ENCODE results near the gene ADPRHL1.

Gene ADPRHL1

GRCh38 chr13:113452942-113453901 lies at the start of gene ADPRHL1:
Gene ADPRHL1 (minus strand): TSS chr13:113453488. CDS start chr13:113453437, 51 bp downstream.
- DNase-seq: no peak

GRCh38 chr13:113502686-113503085 lies 49.4 kb upstream of the ADPRHL1 start:
- no peak for DNase-seq

- no peak for DNase-seq
These were observed 47.4 kb upstream of the ADPRHL1 start for GRCh38 chr13:113500530-113501265.

DNA sequence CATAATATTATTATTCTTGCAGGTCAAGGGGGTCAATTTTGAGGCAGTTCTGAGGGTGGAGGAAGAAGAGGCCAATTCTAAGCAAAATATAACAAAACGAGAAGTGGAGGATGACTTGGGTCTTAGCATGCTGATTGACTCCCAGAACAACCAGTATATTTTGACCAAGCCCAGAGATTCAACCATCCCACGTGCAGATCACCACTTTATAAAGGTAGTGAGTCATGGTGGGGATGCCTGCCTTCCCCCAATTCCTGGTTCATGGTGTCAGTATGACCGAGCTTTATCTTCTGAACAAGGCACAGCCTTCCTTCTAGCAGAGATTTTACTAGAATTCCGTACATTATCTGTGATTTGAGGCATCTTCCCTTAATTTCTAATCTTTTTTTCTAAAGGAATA lies 46.6 kb upstream of the ADPRHL1 start:
- DNase-seq: no peak

GRCh38 chr13:113498905-113499304 lies 45.6 kb upstream of the ADPRHL1 start:
- DNase-seq: no peak

- DNase-seq: no peak
These were observed 43.9 kb upstream of the ADPRHL1 start for GRCh38 chr13:113497217-113497616.

DNA sequence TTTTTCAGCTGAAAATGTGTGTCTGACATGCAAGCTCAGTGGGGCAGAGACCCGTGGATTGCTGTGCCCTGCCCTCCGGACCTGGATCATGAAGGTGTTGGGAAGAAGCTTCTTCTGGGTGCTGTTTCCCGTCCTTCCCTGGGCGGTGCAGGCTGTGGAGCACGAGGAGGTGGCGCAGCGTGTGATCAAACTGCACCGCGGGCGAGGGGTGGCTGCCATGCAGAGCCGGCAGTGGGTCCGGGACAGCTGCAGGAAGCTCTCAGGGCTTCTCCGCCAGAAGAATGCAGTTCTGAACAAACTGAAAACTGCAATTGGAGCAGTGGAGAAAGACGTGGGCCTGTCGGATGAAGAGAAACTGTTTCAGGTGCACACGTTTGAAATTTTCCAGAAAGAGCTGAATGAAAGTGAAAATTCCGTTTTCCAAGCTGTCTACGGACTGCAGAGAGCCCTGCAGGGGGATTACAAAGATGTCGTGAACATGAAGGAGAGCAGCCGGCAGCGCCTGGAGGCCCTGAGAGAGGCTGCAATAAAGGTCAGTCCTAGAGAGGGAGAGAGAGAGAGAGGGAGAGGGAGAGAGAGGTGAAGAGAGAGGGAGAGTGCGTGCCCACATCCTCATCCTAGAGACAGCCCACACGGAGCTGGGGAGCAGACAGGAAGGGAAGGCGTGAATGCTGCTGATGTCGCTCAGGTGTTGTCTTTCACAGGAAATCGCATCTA lies 42.4 kb upstream of the ADPRHL1 start:
- no peak for DNase-seq

DNA sequence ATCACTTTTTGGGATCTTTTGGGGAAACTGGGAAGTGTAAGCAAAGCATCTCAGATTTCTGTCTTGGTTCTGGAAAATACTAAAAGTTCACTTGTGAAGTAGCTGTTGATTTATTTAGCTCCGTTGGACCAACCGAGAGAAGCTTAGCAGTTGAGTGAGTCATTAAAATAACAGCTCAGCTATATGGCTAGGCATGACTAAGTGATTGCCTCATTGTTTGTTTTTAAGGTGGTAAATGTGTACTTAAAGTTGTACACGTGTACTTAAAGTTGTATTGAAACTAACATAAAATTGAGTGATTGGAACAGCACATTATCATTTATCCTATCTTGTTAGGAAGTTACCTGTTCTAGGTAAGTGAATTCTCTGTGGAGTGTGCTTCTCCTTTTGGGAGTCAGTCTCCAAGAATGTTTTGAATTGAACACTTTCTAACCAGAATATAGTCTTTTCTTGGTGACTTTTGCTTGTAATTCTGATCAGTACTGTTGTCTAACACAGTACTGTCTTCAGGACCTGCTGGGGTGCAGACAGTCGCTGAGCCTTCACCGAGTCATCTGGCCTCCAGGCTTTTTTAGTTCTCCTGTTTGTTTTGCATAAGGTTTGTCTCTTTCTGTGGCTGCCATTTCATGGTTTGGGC lies 40.1 kb upstream of the ADPRHL1 start:
- DNase-seq: no peak

DNA sequence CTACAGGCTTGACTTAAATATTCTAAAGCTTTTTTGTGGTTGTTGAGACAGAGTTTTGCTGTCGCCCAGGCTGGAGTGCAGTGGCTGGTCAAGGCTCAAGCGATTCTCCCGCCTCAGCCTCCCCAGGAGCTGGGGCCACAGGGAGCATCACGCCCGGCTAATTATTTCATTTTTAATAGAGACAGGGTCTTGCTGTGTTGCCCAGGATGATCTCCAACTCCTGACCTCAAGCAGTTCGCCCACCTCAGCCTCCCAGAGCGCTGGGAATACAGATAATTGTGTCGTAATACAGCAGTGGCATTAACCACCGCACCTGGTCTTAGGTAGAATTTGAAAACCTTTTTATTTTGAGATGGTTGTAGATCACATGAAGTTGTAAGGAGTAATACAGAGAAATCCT lies 38.7 kb upstream of the ADPRHL1 start:
- no peak for DNase-seq

GRCh38 chr13:113491418-113491883 lies 38.2 kb upstream of the ADPRHL1 start:
- no peak for DNase-seq

DNA sequence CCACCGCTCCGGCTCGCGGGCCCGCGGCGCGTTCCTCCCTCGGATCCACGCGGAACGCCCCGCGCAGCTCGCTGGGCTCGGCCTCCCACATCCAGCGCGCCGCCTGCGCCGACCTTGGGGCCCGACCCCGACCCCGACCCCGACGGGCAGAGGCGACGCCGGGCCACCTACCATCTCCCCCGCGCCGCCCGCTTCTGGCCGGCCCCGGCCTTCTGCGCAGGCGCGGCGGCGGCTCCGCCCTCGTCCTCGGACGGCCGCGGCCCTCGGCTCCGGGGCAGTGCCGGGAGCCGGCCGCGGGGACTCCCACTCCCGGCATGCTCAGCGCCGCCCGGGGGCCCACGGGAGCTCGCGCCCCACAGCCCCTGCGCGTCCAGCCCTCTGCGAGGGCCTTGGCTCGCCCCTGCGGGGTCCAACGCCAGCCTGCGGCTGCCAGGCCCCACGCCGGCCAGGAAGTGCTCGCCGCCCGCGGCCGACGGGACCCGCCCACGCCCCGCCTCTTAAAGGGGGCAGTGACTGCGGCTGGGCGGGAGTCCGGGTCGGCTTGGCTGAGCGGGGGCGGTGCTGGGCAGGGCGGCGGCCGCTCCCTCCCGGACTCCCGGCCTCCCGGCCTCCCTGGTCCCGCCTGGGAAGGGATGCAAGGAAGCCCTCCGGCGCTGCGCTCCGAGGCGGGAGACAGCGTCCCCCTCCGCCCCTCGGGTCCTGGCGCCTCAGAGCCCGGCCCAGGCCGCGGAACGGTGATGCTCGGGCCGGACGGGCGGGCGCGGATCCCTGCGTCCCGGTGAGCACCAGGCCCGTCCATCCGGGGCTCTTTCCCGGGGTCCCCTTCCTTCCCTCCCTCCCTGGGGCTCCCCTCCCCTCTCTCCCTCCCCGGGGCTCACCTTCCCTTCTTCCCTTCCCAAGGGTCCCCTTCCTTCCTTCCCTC lies 37.5 kb upstream of the ADPRHL1 start, which contains the start of gene DCUN1D2:
TSS of gene DCUN1D2 (minus strand) at position 216 of the 922 bp plus-strand sequence. CDS start at position 174, 42 bp downstream.
- peak; percentile 61 for DNase-seq

GRCh38 chr13:113489549-113490495 lies 36.5 kb upstream of the ADPRHL1 start:
- no peak for DNase-seq

GRCh38 chr13:113489171-113489548 lies 35.9 kb upstream of the ADPRHL1 start:
- DNase-seq: no peak

DNA sequence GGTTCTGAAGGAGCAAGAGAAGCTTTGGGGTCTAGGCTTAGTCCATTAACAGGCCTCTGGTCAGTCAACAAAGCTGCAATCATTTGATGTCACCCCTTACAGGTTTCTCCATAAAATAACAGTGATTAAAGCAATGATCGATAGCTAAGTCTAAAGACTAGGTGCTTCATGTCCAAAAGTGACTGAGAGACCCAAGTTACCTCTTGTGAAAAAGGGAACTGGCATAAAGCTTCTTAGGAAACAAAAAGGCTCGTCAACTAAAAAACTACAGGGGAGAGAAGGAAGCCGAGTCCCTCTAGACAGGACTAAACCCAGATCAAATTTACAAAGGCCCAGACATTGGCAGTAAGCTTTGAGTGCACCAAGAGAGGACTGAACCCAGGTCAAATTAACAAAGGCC lies 35.0 kb upstream of the ADPRHL1 start:
- no peak for DNase-seq

GRCh38 chr13:113486698-113487097 lies 33.4 kb upstream of the ADPRHL1 start:
- no peak for DNase-seq

DNA sequence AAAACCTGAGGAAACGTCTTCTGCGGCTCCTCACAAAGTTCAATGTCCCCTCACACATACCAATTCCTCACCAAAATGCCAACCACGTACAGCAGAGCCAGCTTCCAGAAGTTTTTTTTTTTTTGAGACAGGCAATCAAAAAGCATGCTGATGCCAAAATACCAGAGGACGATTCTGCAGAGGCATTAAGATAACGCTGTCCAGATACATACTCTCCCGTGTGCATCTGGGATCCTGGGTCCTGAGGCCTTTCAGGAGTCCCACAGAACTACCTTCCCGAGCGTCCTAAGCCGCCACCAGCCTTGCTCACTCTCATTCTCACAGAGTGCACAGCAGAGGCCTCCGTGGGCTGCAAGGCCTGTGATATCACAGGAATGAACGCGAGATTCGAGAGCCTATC lies 32.3 kb upstream of the ADPRHL1 start:
- no peak for DNase-seq

- DNase-seq: no peak
These were observed 30.4 kb upstream of the ADPRHL1 start for GRCh38 chr13:113483504-113484293.

DNA sequence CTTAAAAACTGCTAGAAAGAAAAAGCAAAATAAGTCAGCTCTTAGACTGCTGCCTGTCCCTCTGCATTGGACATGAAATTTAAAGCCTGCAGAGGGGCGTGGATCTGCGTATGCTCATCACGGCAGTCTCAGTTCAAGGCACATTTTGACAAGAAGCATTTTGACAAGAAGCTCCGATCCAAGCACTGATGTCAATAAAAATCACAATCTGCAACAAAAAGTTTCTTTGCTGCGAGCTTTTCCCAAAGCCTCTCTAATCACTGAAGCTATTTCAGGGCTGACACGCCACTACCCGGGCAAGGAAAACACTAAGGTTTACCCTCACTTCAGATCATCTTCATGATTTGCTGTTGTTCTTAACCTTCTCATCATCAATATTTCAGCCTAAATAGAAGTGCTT lies 29.8 kb upstream of the ADPRHL1 start:
- DNase-seq: no peak

- DNase-seq: no peak
These were observed 25.9 kb upstream of the ADPRHL1 start for GRCh38 chr13:113479179-113479578.

Measured in NCI-H1417 treated with DMSO at 0.1 percent for 48 hours (cell line).